ENCODE data around the gene B4GAT1. TPM values are rescaled to one million over a fixed set of nuclear protein-coding genes. Genes with fewer than 3 reads are reported as not detected.

Gene B4GAT1
- total and polyA plus RNA-seq, 2 of the 13 experiments (the other 11 are each of a cell fraction or from before 2014, with no cell fraction given), result 40.4 to 109 TPM

GRCh38 chr11:66347425-66348276 lies at the start of gene B4GAT1 (continued):
- TF ChIP-seq IRF1 (CRISPR knock-in tag; IDR thresholded peaks at IDR 0.05; ENCODE audit: low read depth) (no peak), KDM5B (CRISPR knock-in tag; IDR thresholded peaks at IDR 0.05; ENCODE audit: borderline replicate concordance) (no peak; the same call in 1 of the 2 replicates), MTF1 (CRISPR knock-in tag; IDR thresholded peaks at IDR 0.05) (no peak), HES4 (CRISPR knock-in tag; IDR thresholded peaks at IDR 0.05; ENCODE audit: borderline replicate concordance) (no peak; the same call in 1 of the 2 replicates), ATM (IDR thresholded peaks at IDR 0.05; ENCODE audit: borderline replicate concordance) (no peak), FOXO4 (CRISPR knock-in tag; conservative IDR thresholded peaks at IDR 0.05) (no peak), ZFX (CRISPR knock-in tag; IDR thresholded peaks at IDR 0.05; ENCODE audit: low read depth) (peak; percentile 49), ZKSCAN1 (IDR thresholded peaks at IDR 0.05; ENCODE audit: low read length) (no peak), SSRP1 (CRISPR knock-in tag; IDR thresholded peaks at IDR 0.05) (0 out of 2 replicates have a peak, but pooled peaks have one; percentile 91), ZNF605 (CRISPR knock-in tag; IDR thresholded peaks at IDR 0.05) (peak; percentile 74; the same call in 1 of the 2 replicates), FUBP1 (CRISPR knock-in tag; IDR thresholded peaks at IDR 0.05; ENCODE audit: borderline replicate concordance) (no peak), RXRB (CRISPR knock-in tag; IDR thresholded peaks at IDR 0.05; ENCODE audit: borderline replicate concordance) (no peak; the same call in 1 of the 2 replicates), BRCA1 (CRISPR knock-in tag; IDR thresholded peaks at IDR 0.05) (no peak), EHMT2 (IDR thresholded peaks at IDR 0.05; ENCODE audit: borderline replicate concordance, low read depth, low read length) (no peak), ZNF567 (CRISPR knock-in tag; IDR thresholded peaks at IDR 0.05; ENCODE audit: borderline replicate concordance) (no peak), THAP11 (CRISPR knock-in tag; IDR thresholded peaks at IDR 0.05) (peak; percentile 60), HOXD1 (CRISPR knock-in tag; IDR thresholded peaks at IDR 0.05) (no peak), ZNF576 (CRISPR knock-in tag; IDR thresholded peaks at IDR 0.05) (no peak), PRDM15 (CRISPR knock-in tag; IDR thresholded peaks at IDR 0.05) (no peak), ZNF7 (CRISPR knock-in tag; IDR thresholded peaks at IDR 0.05) (no peak), HOXA7 (CRISPR knock-in tag; IDR thresholded peaks at IDR 0.05) (no peak), ZNF782 (CRISPR knock-in tag; IDR thresholded peaks at IDR 0.05; ENCODE audit: borderline replicate concordance) (no peak)
